H9 (cell line): ENCODE results near the gene GGA2. TPM values are rescaled to one million over a fixed set of nuclear protein-coding genes. Genes with fewer than 3 reads are reported as not detected.

Source experiments
- DNase-seq: peaks from one replicate; pipeline ENCODE4 v3.0.0-alpha.2; 2017
- H2AFZ ChIP-seq: one replicate; pipeline ENCODE4 v1.6.1; 2013; ENCODE audit warnings: mild to moderate bottlenecking, low read length, control low read depth, moderate library complexity
- H2AK5ac ChIP-seq: 2 replicates; pipeline ENCODE4 v1.6.1; 2013; ENCODE audit warnings: low read length, control low read depth, mixed read lengths; ENCODE audit not compliant: insufficient read length
- H2BK120ac ChIP-seq: one replicate; pipeline ENCODE4 v1.6.1; 2013; ENCODE audit warnings: low read depth, mild to moderate bottlenecking, low read length, control low read depth, inconsistent platforms; ENCODE audit not compliant: poor library complexity, severe bottlenecking
- H2BK12ac ChIP-seq: 2 replicates; pipeline ENCODE4 v1.6.1; 2013; ENCODE audit warnings: low read length, control low read depth, mixed read lengths, low read depth; ENCODE audit not compliant: insufficient read length
- H2BK15ac ChIP-seq: 2 replicates; pipeline ENCODE4 v1.6.1; 2013; ENCODE audit warnings: low read depth, low read length, control low read depth
- H2BK20ac ChIP-seq: one replicate; pipeline ENCODE4 v1.6.1; 2013; ENCODE audit warnings: low read depth, mild to moderate bottlenecking, low read length, control low read depth, inconsistent platforms; ENCODE audit not compliant: poor library complexity, severe bottlenecking
- H2BK5ac ChIP-seq: 2 replicates; pipeline ENCODE4 v1.6.1; 2013; ENCODE audit warnings: low read length, control low read depth, mixed read lengths; ENCODE audit not compliant: insufficient read length
- H3K14ac ChIP-seq: 2 replicates; pipeline ENCODE4 v1.6.1; 2013; ENCODE audit warnings: low read length, control low read depth; ENCODE audit not compliant: insufficient read depth
- H3K18ac ChIP-seq: 2 replicates; pipeline ENCODE4 v1.6.1; 2013; ENCODE audit warnings: low read depth, mild to moderate bottlenecking, mixed read lengths, low read length, control low read depth; ENCODE audit not compliant: insufficient read length
- H3K23ac ChIP-seq: 2 replicates; pipeline ENCODE4 v1.6.1; 2013; ENCODE audit warnings: low read length, control low read depth, mixed read lengths, low read depth; ENCODE audit not compliant: insufficient read length
- H3K23me2 ChIP-seq: 2 replicates; pipeline ENCODE4 v1.6.1; 2013; ENCODE audit warnings: low read depth, mild to moderate bottlenecking, mixed read lengths, low read length, control low read depth; ENCODE audit not compliant: insufficient read length, poor library complexity, severe bottlenecking
- H3K27ac ChIP-seq: 2 replicates; pipeline ENCODE4 v1.5.1; 2013; ENCODE audit warnings: low read length, control low read depth, mixed read lengths, low read depth; ENCODE audit not compliant: insufficient read length
- H3K27me3 ChIP-seq: 2 replicates; pipeline ENCODE4 v1.6.1; 2013; ENCODE audit warnings: low read length, control low read depth, inconsistent platforms; ENCODE audit not compliant: insufficient read depth
- H3K4ac ChIP-seq: 2 replicates; pipeline ENCODE4 v1.6.1; 2013; ENCODE audit warnings: low read depth, mild to moderate bottlenecking, control low read depth, inconsistent platforms, low read length, moderate library complexity
- H3K4me1 ChIP-seq: 2 replicates; pipeline ENCODE4 v1.6.1; 2013; ENCODE audit warnings: low read length, control low read depth, inconsistent platforms; ENCODE audit not compliant: insufficient read depth
- H3K4me2 ChIP-seq: 2 replicates; pipeline ENCODE4 v1.6.1; 2013; ENCODE audit warnings: low read length, control low read depth, mixed read lengths; ENCODE audit not compliant: insufficient read length, insufficient read depth
- H3K56ac ChIP-seq: 2 replicates; pipeline ENCODE4 v1.6.1; 2013; ENCODE audit warnings: low read depth, mild to moderate bottlenecking, mixed read lengths, low read length, control low read depth; ENCODE audit not compliant: insufficient read length
- H3K79me1 ChIP-seq: 2 replicates; pipeline ENCODE4 v1.6.1; 2013; ENCODE audit warnings: low read depth, mild to moderate bottlenecking, moderate library complexity, low read length, control low read depth, inconsistent platforms; ENCODE audit not compliant: insufficient read depth, poor library complexity, severe bottlenecking
- H3K79me2 ChIP-seq: 2 replicates; pipeline ENCODE4 v1.6.1; 2013; ENCODE audit warnings: low read length, control low read depth, inconsistent platforms; ENCODE audit not compliant: insufficient read depth
- H3K9ac ChIP-seq: 2 replicates; pipeline ENCODE4 v1.6.1; 2013; ENCODE audit warnings: low read length, control low read depth, mixed read lengths; ENCODE audit not compliant: insufficient read length; ENCODE audit errors: extremely low read depth
- H3K9me3 ChIP-seq: one replicate; pipeline ENCODE4 v1.6.1; 2013; ENCODE audit warnings: low read depth, low read length, inconsistent platforms; ENCODE audit not compliant: control insufficient read depth
- H3T11ph ChIP-seq: one replicate; pipeline ENCODE4 v1.6.1; 2013; ENCODE audit warnings: mild to moderate bottlenecking, low read length, control low read depth, inconsistent platforms
- H4K20me1 ChIP-seq: one replicate; pipeline ENCODE4 v1.6.1; 2013; ENCODE audit not compliant: control insufficient read depth, insufficient read length, insufficient read depth
- H4K5ac ChIP-seq: 2 replicates; pipeline ENCODE4 v1.6.1; 2013; ENCODE audit warnings: low read depth, mild to moderate bottlenecking, mixed read lengths, low read length, control low read depth; ENCODE audit not compliant: insufficient read length
- H4K8ac ChIP-seq: replicated peaks from 2 replicates; pipeline ENCODE4 v1.6.1; 2013; ENCODE audit warnings: low read length, control low read depth, mixed read lengths, low read depth; ENCODE audit not compliant: insufficient read length
- H4K91ac ChIP-seq: 2 replicates; pipeline ENCODE4 v1.6.1; 2013; ENCODE audit warnings: low read depth, mild to moderate bottlenecking, moderate library complexity, mixed read lengths, low read length, control low read depth; ENCODE audit not compliant: insufficient read length
- H3K27ac Mint-ChIP-seq, 3 experiments: 2 replicates in 2 of 3; 3 replicates in 1 of 3; pipeline ENCODE4 v1.8.0; 2020 to 2021; ENCODE audit warnings: mixed read lengths in 3 of 3, mild to moderate bottlenecking in 1 of 3, moderate library complexity in 1 of 3
- H3K27me3 Mint-ChIP-seq: 2 replicates; pipeline ENCODE4 v1.8.0; 2021; ENCODE audit warnings: low read depth, mild to moderate bottlenecking, moderate library complexity, mixed read lengths
- H3K36me3 Mint-ChIP-seq, 3 experiments: 2 replicates in 2 of 3; 3 replicates in 1 of 3; pipeline ENCODE4 v1.8.0; 2020 to 2021; ENCODE audit warnings: low read depth in 3 of 3, mixed read lengths in 3 of 3; ENCODE audit not compliant: insufficient read depth in 1 of 3
- H3K4me1 Mint-ChIP-seq, 2 experiments: 2 replicates each; pipeline ENCODE4 v1.8.0; 2020; ENCODE audit warnings: mixed read lengths in 2 of 2
- H3K4me3 Mint-ChIP-seq, 2 experiments: 2 replicates in 1 of 2; 3 replicates in 1 of 2; pipeline ENCODE4 v1.8.0; 2020 to 2021; ENCODE audit warnings: mild to moderate bottlenecking in 2 of 2, mixed read lengths in 2 of 2, moderate library complexity in 1 of 2
- H3K9me3 Mint-ChIP-seq, 2 experiments: 2 replicates in 1 of 2; 3 replicates in 1 of 2; pipeline ENCODE4 v1.8.0; 2020; ENCODE audit warnings: mild to moderate bottlenecking in 2 of 2, mixed read lengths in 2 of 2, moderate library complexity in 1 of 2
- WGBS: extraction: QIAGEN DNeasy Blood & Tissue Kit; methylation state at CpG from one replicate; pipeline ENCODE4 v1.1.7; 2013; ENCODE audit warnings: missing lambda C conversion rate, low lambda C conversion rate, mixed read lengths; ENCODE audit not compliant: insufficient read length; ENCODE audit errors: extremely low coverage; 5-methylcytosine and 5-hydroxymethylcytosine counted together
- total RNA-seq: library from RNA; stranded (reverse); gene quantifications from 2 replicates; pipeline ENCODE4 v1.2.1, GENCODE V29; 2021
- TF ChIP-seq, protein P1 (sequence below): fragments of 200-600 bp; sonication (generic); conservative IDR thresholded peaks from 3 replicates; pipeline ENCODE4 v1.8.0; 2021; ENCODE audit warnings: antibody characterized with exemption, mild to moderate bottlenecking

The GGA2 gene
- total RNA-seq, 1 experiment from 2014 or later = 143 TPM

GRCh38 chr16:23465179-23465578 is 45.1 kb downstream of the GGA2 start:
- Histone ChIP-seq H2AFZ (no peak overlapping the region), H3K23ac (no peak overlapping the region), H2BK12ac (no peak overlapping the region), H3K4me1 (no peaks in the 10 kb centered on the region), H2BK120ac (no peak overlapping the region), H3K23me2 (no peaks in the 10 kb centered on the region), H3K9me3 (no peaks in the 10 kb centered on the region), H4K5ac (no peak overlapping the region), H3K27me3 (no peaks in the 10 kb centered on the region), H3K4me2 (no peak overlapping the region), H2BK20ac (no peak overlapping the region), H4K20me1 (no peaks in the 10 kb centered on the region), H3K14ac (no peak overlapping the region), H3K56ac (no peak overlapping the region), H4K8ac (no peak overlapping the region), H2AK5ac (no peak overlapping the region), H3K79me2 (no peaks in the 10 kb centered on the region), H4K91ac (no peak overlapping the region), H2BK15ac (no peak overlapping the region), H3T11ph (no peak overlapping the region), H2BK5ac (no peak overlapping the region), H3K9ac (no peak overlapping the region), H3K4ac (no peak overlapping the region), H3K18ac (no peak overlapping the region), H3K79me1 (no peaks in the 10 kb centered on the region), H3K27ac (no peak overlapping the region)
- no peak for DNase-seq
- WGBS = no CpG with 5 or more reads among the region's 2 CpGs
- Mint-ChIP-seq H3K4me1 (no peaks in the 10 kb centered on the region), H3K27me3 (no peaks in the 10 kb centered on the region; the same call in 1 of the 2 replicates), H3K36me3 (peaks cover 28 to 54% (median 41%) of the 10 kb centered on the region in 3 experiments), H3K27ac (no peak overlapping the region; a peak in 1 of 7 replicates), H3K9me3 (no peaks in the 10 kb centered on the region), H3K4me3 (no peak overlapping the region)
- TF ChIP-seq, protein P1, sequence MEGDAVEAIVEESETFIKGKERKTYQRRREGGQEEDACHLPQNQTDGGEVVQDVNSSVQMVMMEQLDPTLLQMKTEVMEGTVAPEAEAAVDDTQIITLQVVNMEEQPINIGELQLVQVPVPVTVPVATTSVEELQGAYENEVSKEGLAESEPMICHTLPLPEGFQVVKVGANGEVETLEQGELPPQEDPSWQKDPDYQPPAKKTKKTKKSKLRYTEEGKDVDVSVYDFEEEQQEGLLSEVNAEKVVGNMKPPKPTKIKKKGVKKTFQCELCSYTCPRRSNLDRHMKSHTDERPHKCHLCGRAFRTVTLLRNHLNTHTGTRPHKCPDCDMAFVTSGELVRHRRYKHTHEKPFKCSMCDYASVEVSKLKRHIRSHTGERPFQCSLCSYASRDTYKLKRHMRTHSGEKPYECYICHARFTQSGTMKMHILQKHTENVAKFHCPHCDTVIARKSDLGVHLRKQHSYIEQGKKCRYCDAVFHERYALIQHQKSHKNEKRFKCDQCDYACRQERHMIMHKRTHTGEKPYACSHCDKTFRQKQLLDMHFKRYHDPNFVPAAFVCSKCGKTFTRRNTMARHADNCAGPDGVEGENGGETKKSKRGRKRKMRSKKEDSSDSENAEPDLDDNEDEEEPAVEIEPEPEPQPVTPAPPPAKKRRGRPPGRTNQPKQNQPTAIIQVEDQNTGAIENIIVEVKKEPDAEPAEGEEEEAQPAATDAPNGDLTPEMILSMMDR = no peak
